Measurements from ENCODE around the gene XYLB. TPM values are rescaled to one million over a fixed set of nuclear protein-coding genes. Genes with fewer than 3 reads are reported as not detected.

The XYLB gene
- total RNA-seq, 3 donors from 2014 or later, result 9.7 to 27.7 (median 16.3) TPM

DNA sequence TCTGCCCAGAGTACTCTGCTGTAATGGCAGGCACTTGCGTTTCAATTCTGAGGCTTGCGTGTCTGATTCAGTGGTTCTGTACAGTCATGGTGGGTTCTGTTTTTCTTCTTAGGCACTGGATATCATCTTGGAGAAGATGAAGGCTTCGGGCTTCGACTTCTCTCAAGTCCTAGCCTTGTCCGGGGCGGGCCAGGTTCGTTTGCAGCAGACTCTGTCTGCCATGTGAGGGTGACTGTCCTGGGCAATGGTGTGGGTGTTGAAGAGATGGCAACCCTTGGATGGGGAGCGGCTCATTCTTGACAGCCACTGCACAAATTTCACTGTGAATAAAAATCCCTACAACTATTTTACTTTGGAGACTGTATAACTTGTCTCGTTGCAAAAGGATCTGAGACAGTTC is 16.2 kb downstream of the XYLB start:
- Histone ChIP-seq H3K9me3 (no peaks in the 10 kb centered on the region), H3K4me3 (no peak overlapping the region), H3K4me1 (ENCODE audit: low read depth) (no peaks in the 10 kb centered on the region), H3K36me3 (ENCODE audit: low read depth) (no peaks in the 10 kb centered on the region)
- ATAC-seq (no peak), DNase-seq (no peak)
- TF ChIP-seq, protein P1, sequence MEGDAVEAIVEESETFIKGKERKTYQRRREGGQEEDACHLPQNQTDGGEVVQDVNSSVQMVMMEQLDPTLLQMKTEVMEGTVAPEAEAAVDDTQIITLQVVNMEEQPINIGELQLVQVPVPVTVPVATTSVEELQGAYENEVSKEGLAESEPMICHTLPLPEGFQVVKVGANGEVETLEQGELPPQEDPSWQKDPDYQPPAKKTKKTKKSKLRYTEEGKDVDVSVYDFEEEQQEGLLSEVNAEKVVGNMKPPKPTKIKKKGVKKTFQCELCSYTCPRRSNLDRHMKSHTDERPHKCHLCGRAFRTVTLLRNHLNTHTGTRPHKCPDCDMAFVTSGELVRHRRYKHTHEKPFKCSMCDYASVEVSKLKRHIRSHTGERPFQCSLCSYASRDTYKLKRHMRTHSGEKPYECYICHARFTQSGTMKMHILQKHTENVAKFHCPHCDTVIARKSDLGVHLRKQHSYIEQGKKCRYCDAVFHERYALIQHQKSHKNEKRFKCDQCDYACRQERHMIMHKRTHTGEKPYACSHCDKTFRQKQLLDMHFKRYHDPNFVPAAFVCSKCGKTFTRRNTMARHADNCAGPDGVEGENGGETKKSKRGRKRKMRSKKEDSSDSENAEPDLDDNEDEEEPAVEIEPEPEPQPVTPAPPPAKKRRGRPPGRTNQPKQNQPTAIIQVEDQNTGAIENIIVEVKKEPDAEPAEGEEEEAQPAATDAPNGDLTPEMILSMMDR (IDR thresholded peaks at IDR 0.05), result no peak
- intact Hi-C loops (cut with DNase I, micrococcal nuclease), result no loop called here

DNA sequence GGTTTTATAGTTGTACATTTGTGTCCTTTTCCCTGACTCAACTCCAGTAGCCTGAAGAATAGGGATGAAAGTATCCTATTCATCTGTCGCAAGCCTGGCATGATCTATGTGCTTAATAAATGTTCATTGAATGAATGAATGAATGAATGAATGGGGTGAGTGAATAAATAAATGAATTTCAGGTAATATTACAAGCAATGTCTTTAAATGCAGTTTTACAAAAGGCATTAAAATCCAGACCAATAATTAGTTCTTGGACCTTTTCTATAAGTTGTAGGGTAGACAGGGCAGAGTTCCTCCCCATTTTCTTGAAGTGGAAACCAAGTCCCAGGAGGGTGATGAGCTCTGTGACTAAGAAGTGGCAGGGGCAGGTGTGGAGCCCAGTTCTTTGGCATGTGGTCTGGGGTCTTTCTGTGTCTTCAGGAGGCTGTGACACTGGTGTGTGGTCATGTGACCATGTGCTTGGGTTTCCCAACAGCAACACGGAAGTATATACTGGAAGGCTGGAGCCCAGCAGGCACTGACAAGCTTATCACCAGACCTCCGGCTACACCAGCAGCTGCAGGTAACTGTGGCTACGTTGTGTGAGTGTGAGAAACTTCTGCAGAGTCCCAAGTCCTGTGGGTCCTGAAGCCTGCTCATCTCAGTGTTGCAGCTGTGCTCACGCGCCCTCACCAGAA is 18.3 kb downstream of the XYLB start:
- ATAC-seq, result no peak
- intact Hi-C loops (cut with DNase I, micrococcal nuclease), result no loop called here
- Histone ChIP-seq H3K36me3 (ENCODE audit: low read depth) (no peaks in the 10 kb centered on the region), H3K4me3 (no peak overlapping the region), H3K9me3 (no peaks in the 10 kb centered on the region), H3K4me1 (ENCODE audit: low read depth) (no peaks in the 10 kb centered on the region)
- TF ChIP-seq, protein P1 (IDR thresholded peaks at IDR 0.05), result no peak
- no peak for DNase-seq

DNA sequence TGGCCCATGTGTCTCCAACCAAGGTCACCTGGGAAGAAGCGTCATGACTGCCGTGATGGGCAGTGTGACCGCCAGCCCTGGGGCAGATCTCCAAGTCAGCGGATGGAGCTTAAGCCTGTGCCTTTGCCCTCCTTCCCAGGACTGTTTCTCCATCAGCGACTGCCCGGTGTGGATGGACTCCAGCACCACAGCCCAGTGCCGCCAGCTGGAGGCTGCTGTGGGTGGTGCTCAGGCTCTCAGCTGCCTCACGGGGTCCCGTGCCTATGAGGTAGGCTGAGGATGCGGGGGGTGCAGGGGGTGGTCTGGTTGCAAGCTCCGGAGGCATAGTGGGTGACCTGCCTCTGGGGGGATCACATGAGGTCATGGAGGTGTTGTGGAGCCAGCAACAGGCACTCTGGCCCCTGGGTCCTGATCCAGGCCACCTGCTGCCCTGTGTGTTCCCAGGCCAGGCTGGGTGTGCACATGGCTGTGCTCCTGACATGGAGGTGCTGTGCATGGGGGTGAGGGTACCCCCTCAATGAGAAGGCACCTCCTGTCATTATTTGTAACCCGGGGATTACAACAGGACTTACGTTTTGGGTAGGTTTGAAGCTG is 19.0 kb downstream of the XYLB start:
- intact Hi-C loops (cut with DNase I, micrococcal nuclease), result no loop called here
- H3K36me3 ChIP-seq (ENCODE audit: low read depth), result no peaks in the 10 kb centered on the region
- TF ChIP-seq, protein P1 (IDR thresholded peaks at IDR 0.05), result no peak
- no peak overlapping the region for H3K4me3 ChIP-seq
- no peaks in the 10 kb centered on the region for H3K4me1 ChIP-seq (ENCODE audit: low read depth)
- H3K9me3 ChIP-seq, result no peaks in the 10 kb centered on the region
- ATAC-seq, result no peak
- no peak for DNase-seq

DNA sequence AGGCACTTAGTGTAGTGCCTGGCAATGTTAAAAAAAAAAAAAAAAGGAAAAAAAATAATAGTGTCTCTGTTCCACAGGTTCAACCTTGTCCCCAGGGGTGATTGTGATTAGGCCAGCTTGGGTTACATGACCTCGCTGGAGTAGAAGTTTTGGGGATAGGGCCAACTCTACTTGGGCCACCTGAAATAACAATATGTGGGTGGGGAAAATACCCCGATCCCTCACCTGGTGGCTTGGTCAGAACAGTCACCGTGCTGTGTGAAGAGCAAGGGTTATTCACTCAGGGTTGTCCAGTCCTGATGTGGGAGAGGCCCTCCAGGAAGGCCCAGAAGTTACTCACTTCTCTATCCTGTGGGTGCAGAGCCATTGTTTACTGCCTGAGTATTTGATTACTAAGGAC is 19.5 kb downstream of the XYLB start:
- no peak for ATAC-seq
- H3K4me1 ChIP-seq (ENCODE audit: low read depth), result no peaks in the 10 kb centered on the region
- no peaks in the 10 kb centered on the region for H3K36me3 ChIP-seq (ENCODE audit: low read depth)
- no peaks in the 10 kb centered on the region for H3K9me3 ChIP-seq
- intact Hi-C loops (cut with DNase I, micrococcal nuclease), result no loop called here
- no peak overlapping the region for H3K4me3 ChIP-seq
- TF ChIP-seq, protein P1 (IDR thresholded peaks at IDR 0.05), result no peak
- DNase-seq, result no peak

DNA sequence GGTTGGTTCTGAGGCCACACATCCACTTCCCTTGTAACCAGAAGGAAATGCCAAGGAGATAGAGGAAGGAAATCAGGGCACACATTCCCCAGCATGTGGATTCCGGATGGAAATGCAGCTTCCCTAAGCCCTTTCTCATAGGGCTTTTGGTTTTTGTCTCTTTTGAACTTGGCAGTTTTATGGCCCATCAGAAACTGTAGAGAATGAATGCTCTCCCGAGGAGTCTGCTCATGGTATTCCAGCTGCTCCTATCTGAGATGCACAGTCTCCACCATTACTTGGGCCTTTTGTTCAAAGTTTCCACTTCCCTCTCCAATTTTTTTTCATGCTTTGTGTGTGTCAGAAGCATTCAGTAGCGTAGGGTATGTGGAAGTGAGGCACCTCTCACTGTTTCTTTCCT is 21.2 kb downstream of the XYLB start:
- TF ChIP-seq, protein P1 (IDR thresholded peaks at IDR 0.05), result no peak
- no peaks in the 10 kb centered on the region for H3K4me1 ChIP-seq (ENCODE audit: low read depth)
- intact Hi-C loops (cut with DNase I, micrococcal nuclease), result no loop called here
- no peaks in the 10 kb centered on the region for H3K9me3 ChIP-seq
- no peak overlapping the region for H3K4me3 ChIP-seq
- no peak for ATAC-seq
- DNase-seq, result no peak
- no peaks in the 10 kb centered on the region for H3K36me3 ChIP-seq (ENCODE audit: low read depth)

Data from mucosa of descending colon (tissue), 3 donors.